Erythroblast (primary cell): ENCODE results near the gene PLIN5.

Source experiments
- GATA1 ChIP-seq: IDR thresholded peaks from 2 replicates; pipeline ENCODE4 v1.6.1; 2011; ENCODE audit warnings: low read depth, mild to moderate bottlenecking, control low read depth, low read length, moderate library complexity
- POLR2A ChIP-seq: IDR thresholded peaks from 2 replicates; pipeline ENCODE4 v1.6.1; 2011; ENCODE audit warnings: mild to moderate bottlenecking, low read length

DNA sequence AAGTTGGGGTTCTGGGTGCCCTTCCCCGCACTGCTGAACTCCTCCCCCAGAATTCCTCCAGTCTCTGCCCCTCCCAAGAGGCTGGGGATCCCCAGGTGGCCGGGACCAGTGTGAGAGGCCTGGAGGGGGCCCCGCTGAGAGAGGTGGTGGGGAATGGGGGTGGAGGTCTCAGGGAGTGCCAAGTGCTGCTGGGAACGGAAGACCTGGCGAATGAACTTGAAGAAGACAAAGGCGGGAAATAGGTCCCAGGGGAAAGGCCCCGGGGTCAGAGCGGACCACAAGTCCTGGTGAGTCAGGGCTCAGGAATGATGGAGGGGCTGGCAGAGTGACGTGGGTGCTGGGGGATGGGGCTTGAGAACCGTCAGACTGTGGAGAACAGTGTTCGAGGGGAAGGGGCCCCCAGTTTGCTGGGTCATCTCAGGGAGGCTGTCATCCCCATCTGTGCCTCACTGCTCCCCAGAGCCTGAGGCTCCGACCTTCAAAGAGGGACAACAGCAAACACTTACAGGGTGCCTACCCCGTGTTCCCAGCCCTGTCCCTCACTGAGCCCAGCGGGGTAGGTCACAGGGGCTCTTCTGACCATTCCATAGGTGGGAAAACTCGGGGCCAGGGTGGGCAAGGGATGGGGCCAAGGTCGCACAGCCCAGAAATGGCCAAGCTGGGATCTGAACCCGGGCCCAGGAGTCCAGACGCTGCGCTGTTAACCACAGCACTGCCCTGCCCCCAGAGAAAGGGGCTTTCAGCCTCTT is 40.4 kb upstream of the PLIN5 start:
- TF ChIP-seq POLR2A (no peak), GATA1 (no peak)
